ENCODE data around the gene MARK2.

Gene MARK2

DNA sequence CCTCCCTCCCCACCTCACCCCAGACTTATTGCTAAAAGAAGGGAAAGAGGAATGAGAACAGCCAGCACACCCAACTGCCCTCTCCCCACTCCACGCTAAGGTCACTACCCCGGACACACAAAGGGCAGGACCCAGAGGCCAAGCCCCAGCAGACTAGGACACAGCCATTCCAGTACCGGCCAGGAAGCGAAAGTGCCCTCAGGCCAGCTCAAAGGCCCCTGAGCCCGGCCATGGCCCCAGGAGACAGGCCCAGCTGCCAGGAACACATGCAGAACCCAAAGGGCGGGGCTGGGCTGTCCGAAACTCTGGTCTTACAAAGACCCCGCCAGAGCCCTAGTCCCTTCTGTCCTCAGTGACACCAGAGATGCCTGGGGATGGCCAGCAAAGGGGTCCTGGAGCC, 72.5 kb downstream of the MARK2 start:
- no peak for DNase-seq

DNA sequence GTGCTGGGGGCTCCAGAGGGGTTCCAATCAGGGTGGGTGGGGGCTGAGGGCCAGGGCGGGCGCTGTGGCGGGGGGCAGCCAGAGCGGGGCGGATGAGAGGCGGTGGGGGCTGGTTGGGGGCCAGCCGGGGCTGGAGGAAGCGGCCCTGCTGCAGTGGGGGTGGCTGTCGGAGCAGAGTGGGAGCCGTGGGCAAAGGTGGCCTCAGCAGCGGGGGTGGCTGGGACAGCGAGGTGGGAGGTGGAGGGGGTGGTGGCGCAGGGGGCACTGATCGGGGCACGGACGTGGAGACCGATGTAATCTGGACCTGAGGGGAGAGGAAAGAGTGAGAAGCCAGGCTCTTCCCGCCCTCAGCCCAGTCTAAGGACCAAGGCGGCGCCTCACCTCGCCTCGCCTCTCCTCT, 73.0 kb downstream of the MARK2 start:
- DNase-seq = no peak

DNA sequence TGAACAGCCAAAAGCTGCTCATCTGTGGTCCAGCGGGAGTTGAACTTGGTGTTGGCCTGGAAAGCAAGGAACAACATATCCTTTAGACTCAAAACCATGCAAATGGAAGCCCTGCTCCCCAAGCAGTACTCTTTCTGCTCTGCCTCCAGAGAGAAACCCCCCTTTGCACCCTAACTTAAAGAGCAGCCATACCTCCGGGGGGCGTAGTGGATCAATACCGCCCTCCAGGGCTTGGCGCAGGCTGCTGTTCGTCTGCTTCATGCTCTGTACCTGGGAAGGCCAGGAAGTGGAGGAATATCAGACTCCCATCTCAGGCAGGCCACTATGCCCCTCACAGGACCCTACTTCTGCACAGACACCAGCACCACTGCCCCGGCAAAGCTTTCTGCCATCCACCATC, 73.8 kb downstream of the MARK2 start:
- DNase-seq = no peak

DNA sequence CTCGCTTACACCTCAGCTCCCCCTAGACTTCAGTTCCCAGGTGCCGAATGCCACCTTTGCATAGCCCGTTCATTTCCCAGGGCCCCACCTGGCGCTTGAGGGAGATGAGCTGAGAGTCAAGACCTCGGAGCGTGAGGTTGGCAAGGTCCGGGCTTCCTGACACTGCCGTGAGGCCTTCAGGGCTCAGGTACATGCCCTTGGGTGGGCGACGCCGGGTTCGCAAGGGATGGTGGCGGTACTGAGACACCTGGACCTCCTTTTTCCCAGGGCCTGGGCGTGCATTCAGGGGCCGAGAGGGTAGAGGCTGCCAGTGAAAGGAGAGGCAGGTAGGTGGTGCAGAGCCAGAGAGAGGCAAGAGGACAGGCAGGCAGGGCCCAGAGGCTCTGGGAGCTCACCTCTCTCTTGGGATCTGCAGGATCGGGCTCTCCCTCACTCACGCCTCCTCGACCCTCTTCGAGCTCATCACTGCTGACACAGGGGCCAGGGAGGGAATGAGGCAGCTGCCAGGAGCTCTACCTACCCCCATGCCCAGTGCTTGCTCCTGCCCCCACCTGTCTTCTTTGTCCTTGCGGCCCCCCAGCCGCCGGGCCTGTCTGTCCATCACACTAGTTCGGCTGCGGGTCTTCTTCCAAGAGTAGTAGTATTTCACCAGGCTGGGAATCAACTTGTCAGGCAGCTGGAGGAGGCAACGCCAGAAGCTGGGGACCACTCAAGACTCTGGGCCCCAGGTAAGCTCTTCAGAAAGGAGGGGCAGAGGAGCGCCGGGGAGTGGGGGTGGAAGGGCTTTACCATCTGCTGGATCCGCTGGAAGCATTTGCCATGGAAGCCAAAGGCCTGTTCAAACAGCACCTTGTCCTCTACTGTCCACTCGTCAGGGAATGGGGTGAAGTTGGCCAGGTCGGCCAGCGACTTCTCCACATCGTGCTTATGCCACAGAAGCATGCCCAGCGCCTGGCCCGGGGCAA, 75.2 kb downstream of the MARK2 start:
- no peak for DNase-seq

DNA sequence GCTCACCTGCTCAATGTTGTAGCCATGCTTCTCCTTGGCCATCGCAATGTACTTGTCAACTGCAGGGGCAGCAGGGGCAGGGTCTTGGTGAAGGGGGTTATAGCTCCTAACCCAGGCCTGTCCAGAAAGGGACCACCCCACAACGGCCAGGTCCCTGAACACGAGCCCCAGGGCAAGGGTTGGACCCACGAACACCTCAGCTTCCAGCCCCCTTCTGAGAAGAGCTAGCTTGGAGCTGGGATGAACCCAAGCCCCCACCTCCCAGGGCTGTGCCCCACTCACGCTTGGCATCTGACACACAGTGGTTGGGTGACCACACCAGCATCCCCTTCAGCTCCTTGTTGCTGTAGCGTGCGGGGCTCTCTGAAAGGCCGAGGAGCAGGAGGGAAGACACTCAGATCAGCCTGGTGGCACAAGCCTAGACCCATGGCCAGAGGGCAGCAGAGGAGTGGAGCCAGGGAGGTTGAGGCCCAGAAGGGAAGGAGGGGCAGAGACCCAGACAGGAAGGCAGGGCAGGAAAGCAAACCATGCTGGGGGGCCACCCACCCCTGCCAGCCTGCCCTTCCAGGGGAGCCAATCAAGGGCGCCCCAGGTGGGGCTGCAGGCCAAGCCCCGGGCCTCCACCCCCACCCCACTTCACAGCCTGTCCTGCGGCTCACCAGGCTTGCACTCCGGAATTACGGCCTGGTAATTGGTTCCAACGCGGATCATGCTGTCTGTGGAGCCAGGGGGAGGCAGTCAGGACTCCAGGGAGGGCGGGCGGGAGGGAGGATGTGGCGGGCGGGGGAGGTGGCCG, 76.2 kb downstream of the MARK2 start:
- no peak for DNase-seq

DNA sequence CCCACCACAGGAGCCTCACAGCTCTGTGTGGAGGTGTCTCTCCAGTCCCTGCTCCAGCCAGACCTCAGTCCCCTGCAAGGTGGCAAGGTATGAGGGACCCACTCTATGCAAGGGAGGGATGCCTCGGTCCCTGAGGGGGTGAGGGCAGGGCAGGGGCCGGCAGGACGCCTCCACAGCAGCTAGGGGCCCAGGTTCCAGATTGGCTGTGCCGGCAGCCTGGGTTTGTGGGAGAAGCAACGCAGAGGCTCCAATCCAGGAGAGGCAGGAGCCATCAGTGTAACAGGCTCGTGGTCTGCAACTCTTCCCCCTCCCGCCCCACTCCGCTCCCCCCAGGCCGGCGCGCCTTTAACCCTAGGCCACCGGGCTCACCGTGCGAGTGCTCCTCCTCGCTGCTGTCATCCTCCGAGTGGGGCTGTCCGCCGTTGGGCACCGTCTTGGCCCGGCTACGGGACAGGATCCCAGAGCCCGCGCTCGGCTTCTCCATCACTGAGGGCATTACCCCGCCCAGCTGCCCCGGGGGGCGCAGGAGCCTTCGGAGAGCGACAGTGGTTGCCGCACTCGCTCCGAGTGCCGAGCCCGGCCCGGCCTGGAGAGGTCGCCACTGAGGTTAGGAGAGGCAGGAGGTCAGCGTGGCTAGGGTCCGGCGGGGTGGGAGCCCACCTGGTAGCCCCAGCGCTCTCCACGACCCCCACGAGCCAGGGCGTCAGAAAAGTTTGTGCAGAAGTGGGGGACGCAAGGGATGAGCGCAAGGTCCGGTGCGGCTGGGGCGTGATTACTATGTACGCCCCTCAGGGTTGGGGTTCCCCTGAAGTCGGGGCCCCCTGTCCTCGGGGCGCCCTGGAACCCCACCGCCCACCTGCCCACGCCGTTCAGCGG, 77.3 kb downstream of the MARK2 start:
- no peak for DNase-seq

DNA sequence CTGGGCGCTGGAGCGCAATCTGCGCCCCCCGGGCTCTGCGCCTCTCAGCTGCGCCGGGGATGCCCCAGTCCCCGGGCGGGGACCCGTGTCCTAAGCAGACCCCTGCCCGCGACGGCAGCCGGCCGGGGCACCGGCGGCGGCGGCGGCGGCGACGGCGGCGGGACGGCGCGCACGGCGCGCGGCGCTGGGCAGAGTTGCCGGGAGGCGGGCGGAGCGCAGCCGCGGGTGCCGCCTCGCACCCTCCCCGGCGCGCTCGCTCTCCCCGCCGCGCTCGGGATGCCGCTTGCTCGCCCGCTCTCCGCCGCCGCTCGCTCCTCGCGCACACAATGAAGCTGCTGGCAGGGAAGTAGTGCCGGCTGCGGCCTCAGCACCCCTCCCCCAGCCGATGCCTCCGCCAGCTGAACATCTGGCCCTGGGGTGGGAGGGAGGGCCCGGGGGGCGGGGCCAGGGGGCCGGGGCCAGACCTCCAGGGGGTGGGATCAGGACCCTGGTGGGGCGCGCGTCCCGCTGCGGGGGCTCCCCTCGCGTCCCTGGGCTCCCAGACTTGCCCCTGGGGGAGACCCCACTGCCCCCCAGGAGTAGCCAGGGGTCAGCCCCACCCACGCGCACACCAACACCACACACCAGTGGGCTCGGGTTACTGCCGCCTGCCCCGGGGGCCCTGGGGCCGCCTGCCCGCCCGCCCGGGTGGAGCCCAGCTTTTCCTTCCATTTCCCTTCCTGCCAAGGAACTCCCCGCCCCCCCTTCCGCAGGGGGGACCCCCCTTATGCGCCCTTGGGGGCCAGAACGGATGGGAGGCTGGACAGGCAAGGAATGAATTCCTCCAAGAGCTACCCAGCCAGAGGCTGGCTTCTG, 78.2 kb downstream of the MARK2 start, which contains the start of gene RCOR2:
Gene RCOR2, minus strand, starts transcription at position 328 of the 855 bp plus-strand sequence. CDS start 708 bp downstream, outside the sequence.
- DNase-seq = peak in 2 of 4 experiments; percentile 19 to 39

DNA sequence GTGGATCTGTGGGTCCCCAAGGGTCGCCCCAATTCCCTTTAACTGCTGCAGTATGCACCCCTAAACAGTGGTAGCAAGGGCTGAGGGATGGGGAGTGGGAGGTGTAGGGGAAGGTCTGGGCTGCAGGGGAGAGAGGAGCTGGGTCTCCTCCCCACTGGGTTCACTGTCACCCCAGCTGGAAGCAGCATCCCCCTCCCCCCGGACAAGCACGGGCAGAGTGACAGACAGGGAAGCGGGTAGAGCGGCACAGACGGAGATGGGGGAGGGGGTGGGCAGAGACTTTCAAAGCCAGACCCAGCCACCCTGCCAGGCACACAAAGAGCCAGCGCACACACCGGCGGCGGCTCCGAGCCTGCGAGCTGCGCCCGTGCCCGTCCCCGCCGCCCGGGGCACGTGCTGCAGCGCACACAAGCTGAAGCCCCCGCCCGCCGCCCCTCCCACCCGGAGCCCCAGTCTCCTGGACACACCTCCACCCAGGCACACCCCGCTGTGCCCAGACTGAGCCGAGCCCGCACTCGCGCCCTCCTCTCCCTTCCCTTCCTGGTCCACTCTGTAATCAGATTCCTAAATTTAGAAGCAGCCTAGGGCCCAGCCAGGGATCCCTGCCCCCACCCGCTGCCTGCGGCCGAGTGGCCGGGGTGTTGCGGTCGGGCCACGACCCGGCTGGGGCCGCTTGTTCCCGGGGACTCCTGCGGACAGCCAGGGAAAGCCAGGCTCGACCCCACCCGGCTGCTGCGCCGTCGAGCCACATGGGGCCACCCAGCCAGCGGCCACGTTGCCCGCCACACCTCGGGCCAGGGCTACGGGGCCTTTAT, 79.0 kb downstream of the MARK2 start:
- peak in 1 of 4 experiments; percentile 29 for DNase-seq

DNA sequence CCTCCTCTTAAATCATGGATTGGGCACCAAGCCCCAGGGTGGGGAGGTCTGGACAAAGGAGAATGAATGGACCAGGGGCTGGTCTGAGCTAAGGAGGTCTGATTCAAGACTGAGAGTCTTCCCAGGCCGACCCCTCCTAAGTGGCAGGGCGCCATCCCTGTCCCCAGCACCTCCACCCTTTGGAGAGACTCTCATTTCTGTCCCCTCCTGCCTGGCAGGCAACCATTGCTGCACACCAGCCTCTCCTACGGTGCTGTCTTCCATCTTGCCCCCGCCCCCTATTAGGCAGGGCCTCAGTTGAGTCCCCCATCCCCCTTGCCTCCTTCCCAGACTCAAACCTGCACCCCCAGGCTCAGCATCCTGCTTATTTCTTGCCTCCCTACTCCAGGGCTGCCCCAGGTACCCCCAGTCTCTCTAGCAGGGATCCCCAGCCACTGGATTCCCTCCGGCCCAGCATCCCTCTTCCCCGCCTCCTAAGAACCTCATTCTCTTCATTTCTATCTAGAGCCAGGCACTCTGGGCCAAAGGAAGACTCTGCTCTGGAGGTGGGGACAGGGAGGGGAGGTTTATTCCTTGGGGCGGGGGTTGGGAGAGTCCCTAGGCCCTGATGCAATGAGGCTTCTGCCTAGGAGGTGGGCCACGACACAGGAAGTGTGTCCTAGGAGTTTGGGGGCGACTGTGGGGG, 79.7 kb downstream of the MARK2 start:
- no peak for DNase-seq

DNA sequence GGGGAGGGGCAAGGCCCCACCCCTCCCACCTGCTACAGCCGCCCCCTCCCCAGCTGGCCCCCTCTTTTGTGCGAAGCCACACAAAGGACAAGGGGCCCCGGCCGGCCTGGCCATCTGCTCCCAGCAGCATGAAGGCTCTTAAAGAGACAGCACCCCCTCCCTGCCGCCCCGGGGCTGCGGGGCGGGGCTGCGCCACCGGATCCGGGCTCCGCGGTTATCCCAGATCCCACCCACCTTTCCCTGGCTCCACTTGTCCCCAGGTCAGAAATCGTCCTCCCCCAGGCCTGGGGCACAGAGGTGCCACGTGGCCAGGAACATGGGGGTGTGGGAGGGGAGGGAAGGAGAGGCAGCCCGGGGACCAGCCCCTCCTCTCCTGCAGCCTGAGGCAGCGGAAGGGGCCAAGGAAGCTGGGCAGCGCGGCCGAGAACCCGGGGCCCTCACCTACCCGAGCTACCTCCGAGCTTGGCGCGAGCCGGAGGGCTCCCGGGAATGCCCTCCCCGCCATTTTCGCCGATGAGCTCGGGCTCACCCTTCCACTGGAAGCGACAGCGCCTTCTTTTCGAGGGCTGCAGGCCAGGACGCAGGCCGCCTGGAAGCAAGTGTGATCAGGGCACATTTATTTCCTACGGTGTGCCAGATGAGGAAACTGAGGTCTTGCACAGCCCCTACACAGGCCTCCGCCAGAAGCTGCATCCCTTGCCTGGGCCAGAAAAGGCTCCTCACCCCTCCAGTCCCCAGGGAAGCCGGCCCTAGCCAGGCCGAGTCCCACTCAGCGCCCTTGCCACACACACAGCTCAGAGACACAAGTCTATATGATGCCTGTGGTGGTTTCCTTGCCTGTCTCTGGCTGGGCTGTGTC, 80.6 kb downstream of the MARK2 start:
- DNase-seq = no peak

DNA sequence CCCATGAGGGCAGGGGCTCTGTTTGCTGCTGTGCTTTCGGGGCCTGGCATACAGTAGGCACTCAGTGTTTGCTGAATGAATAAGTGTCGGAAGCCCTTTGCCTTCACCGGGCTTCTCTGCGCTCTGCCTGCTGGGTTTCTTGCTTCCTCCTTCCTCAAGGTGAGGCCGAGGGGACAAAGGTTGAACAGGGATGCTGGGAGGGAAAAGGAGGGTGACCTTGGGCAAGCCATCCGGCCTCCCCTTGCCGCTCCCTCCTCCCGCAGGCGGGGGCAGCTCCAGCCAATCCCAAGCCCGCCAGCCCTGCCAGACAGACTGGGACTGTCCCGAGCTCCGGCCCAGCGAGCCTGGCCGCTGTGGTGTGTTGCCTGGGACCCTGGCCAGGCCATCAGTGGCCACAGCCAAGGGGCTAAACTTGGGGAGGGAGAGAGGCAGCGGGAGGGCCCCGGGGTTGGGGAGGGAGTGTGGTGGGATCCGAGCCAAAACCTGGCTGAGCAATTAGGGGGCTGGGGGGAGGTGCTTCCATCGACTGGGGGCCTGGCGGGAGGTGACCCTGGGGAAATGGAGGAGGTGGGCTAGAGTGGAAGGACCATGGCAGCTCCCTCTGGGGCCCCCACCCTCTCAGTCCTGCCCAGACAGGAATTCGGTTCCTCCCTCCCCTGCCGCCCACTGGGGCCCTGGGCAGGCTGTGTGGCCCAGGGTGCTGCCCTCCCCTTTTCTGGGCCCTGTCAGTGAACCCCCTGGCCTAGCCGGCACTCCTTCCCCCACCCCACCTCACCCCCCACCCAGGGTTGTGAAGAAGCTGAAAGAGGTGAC, 81.4 kb downstream of the MARK2 start:
- no peak for DNase-seq

DNA sequence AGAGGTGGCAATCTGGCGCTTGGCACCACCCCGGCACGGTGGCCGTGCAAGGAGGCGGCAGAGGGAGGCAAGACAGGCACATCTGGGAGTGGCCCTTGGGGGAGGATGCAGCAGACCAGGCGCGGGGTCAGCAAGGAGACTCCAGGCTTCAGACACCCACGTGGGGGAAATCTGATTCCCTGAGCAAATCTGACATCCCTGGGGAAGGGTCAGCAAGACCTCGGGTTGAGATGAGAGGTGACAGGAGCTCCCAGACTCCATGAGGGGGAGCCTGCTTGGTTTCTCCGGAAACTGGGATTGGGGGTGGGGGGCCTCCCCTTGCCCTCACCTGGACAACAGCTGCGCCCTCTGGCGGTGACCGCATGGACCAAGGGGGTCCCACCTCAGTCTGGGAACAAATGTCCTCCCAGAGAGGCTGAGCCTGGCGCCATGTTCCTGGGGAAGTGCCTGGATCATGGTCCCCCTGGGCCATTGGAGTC, 82.1 kb downstream of the MARK2 start:
- no peak for DNase-seq

DNA sequence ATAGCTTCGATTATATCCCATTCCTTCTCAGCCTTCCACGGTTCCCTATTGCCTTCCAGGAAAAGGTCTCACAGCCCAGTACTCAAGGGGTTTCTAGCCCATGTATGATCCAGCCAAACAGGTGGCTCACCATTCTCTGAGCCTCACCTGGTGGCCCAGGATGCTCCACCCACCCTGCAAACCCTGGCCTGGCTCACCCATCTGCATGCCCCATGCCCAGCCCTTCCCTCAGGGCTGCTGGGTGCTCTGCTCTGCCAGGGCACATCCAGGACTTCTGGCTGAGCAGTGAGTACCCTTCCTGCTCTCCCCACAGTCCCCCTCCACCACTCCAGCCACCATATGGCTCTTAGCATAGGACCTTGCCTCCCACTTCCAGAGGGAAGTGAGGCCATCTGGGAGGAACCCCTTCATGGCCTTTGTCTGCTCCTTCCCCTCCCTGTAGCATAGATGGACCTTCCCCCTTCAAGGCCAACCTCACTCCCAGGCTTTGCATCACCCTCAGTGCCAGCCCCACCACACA, 83.8 kb downstream of the MARK2 start:
- DNase-seq = no peak

DNA sequence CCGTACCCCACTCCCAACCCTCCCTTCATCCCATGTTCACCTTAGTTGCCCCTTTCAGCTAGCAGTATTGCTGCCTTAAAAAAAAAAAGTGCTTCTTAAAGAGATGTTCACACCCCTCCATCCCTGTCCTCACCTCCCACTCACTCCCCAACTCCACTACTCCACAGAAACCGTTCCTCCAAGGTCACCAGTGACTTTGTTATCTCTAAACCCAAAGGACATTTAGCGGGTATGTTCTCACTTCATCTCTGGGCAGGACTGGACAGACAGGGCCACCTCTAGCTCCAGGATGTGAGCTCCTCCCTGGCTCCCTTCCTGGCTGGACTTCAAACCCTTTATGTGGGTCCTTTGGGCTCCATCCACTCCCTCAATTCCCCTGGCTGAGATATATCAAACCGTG, 84.4 kb downstream of the MARK2 start:
- DNase-seq = no peak

DNA sequence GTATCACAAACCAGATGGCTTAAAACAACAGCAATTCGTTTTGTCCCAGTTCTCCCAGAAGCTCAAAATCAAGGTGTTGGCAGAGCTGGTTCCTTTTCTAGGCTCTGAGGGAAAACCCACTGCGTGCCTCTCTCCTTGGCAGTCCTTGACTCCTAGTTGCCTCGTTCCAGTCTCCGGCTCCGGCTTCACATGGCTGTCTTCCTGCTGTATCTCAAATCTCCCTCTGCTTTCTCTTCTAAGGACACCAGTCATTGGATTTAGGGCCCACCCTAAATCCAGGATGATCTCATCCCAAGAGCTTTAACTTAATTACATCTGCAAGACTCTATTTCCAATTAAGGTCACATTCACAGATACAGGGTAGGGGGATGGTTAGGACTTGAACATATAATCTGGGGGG, 90.7 kb downstream of the MARK2 start:
- no peak for DNase-seq

DNA sequence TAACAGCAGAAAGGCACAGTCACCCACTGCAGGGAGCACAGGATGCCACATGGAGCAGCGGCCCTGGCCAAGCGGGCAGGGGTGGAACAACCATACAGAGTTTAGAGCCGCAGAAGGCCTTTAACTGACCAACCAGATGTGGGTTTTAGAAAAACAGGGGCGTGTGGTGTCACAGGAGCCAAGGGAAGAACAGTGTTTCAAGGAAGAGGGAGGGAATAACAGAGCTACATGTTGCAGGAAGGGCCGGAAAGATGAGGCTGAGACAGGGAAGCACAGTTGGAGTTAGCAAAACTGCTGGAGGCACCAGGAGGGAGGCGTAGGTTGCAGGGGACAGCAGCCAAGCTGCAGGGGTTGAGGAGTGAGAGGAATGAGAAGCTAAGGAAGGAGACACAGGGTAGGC, 92.1 kb downstream of the MARK2 start:
- no peak for DNase-seq

DNA sequence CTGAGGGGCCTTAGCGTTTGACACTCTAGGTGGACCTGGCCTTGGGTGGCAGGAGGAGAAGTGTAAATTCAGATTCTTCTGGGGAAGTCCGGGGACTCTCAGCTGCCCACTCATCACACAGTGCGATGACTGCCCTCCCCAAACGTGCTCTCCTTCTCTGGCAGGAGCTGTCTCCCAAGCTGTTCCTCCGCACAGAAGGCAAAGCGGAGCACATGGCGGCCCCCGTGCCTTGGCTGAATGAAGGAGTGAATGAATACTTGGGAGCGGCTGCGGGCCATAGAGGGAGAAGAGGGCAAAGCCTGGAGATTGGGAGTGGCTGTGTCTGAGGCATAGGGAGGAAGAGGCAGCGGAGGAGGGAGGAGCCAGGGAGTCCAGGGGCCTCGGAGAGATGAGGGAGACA, 93.0 kb downstream of the MARK2 start:
- no peak for DNase-seq

DNA sequence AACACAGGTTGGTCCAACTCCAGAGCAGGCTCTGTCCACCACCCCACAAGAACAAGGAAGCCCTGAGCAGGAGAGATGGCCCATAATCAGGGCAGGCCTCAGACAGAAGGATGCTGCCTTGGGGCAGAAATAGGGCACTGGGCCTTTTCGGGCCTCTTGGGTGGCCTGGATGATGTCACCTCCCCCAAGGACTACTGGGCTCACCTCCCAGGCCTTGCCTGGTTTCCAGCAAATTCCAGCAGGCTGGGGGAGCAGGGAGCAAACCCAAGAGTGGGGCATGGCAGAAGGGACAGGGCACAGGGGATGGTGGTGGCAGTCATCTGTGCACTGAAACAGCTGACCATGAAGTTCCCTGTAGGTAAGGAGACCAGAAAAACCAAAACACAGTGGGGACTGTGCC, 94.5 kb downstream of the MARK2 start:
- DNase-seq = no peak
